GM12878 (cell line): ENCODE measurements around the gene DDIT4. TPM values are rescaled to one million over a fixed set of nuclear protein-coding genes. Genes with fewer than 3 reads are reported as not detected.
A peak's percentile ranks its signal among the peaks of the same experiment; 100 is the strongest.

Experiments
- ATAC-seq: fragments of 200-7000 bp; cut with Tn5 transposase; 3 replicates; pipeline ENCODE4 v1.9.1; 2020; ENCODE audit warnings: mild to moderate bottlenecking, moderate library complexity
- BruUV-seq: library from RNA; stranded (reverse); fragments of 400-500 nt; replicated peaks from 2 replicates; lab custom pipeline; 2021; lab: Mats Ljungman, UMichigan
- CTCF ChIA-PET: fragments of 300-600 bp; sonication (Branson Sonifier 250); formaldehyde crosslinking; extraction: SDS; loops from one replicate; lab custom pipeline; 2021; ENCODE audit warnings: inconsistent platforms; lab: Yijun Ruan, JAX
- POLR2A ChIA-PET: fragments of 350-600 bp; formaldehyde crosslinking; extraction: SDS; loops from one replicate; lab custom pipeline; 2021; ENCODE audit warnings: inconsistent platforms; lab: Charles Lee
- RAD21 ChIA-PET: fragments of 300-600 bp; sonication (Branson Sonifier 250); formaldehyde crosslinking; loops from one replicate; lab custom pipeline; 2023; ENCODE audit warnings: antibody characterized with exemption; ENCODE audit not compliant: unreplicated experiment; lab: Charles Lee
- SMC1A ChIA-PET: fragments of 300-600 bp; sonication (Branson Sonifier 250); formaldehyde crosslinking; loops from one replicate; lab custom pipeline; 2023; ENCODE audit not compliant: unreplicated experiment, uncharacterized antibody; lab: Charles Lee
- DNase-seq: peaks from one replicate; pipeline ENCODE4 v3.0.0-alpha.2; 2011; ENCODE audit warnings: low read depth, low spot score
- FAIRE-seq: peaks from 3 replicates; lab custom pipeline; 2011; peaks lifted over from hg19 to GRCh38; lab: Jason Lieb, UNC
- H2AFZ ChIP-seq: 2 replicates; pipeline ENCODE4 v1.6.0; 2011; ENCODE audit warnings: low read depth, low read length, control low read depth; ENCODE audit not compliant: control insufficient read depth
- H3K27ac ChIP-seq: 2 replicates; pipeline ENCODE4 v1.5.1; 2011; ENCODE audit warnings: control low read depth; ENCODE audit not compliant: control insufficient read depth, insufficient read depth
- H3K27me3 ChIP-seq, 2 experiments: replicated peaks in 1 of 2; 2 replicates each; pipeline versions ENCODE4 v1.6.0 to v1.6.1; 2011; ENCODE audit warnings: low read length in 1 of 2; ENCODE audit not compliant: control insufficient read depth in 2 of 2, insufficient read depth in 2 of 2
- H3K36me3 ChIP-seq, 2 experiments: 2 replicates each; pipeline ENCODE4 v1.5.1; 2011; ENCODE audit warnings: low read length in 1 of 2; ENCODE audit not compliant: control insufficient read depth in 2 of 2, insufficient read depth in 2 of 2
- H3K4me1 ChIP-seq: 2 replicates; pipeline ENCODE4 v1.6.1; 2011; ENCODE audit warnings: mild to moderate bottlenecking, low read length, moderate library complexity, mixed read lengths; ENCODE audit not compliant: control insufficient read depth, insufficient read depth
- H3K4me2 ChIP-seq: 2 replicates; pipeline ENCODE4 v1.6.0; 2011; ENCODE audit warnings: control low read depth; ENCODE audit not compliant: control insufficient read depth, insufficient read depth
- H3K4me3 ChIP-seq: fragments of 200-600 bp; sonication (generic); 2 replicates; pipeline ENCODE4 v1.5.1; 2016
- H3K79me2 ChIP-seq: 2 replicates; pipeline ENCODE4 v1.6.0; 2011; ENCODE audit warnings: low read length; ENCODE audit not compliant: control insufficient read depth, insufficient read depth
- H3K9ac ChIP-seq: 2 replicates; pipeline ENCODE4 v1.8.0; 2011; ENCODE audit warnings: low read length, control low read depth, mixed read lengths; ENCODE audit not compliant: control insufficient read depth, insufficient read depth
- H3K9me3 ChIP-seq: replicated peaks from 3 replicates; pipeline ENCODE4 v1.5.1; 2011; ENCODE audit warnings: mild to moderate bottlenecking, low read length; ENCODE audit not compliant: control insufficient read depth, insufficient read depth
- H4K20me1 ChIP-seq: 2 replicates; pipeline ENCODE4 v1.6.0; 2011; ENCODE audit not compliant: control insufficient read depth, insufficient read depth
- BACH1 ChIP-seq: fragments of 450-650 bp; IDR thresholded peaks from 2 replicates; pipeline ENCODE4 v1.6.1; 2017; ENCODE audit warnings: mild to moderate bottlenecking, borderline replicate concordance
- BCL11A ChIP-seq: IDR thresholded peaks from 2 replicates; pipeline ENCODE4 v1.6.1; 2011; ENCODE audit warnings: low read depth, low read length
- BRCA1 ChIP-seq: IDR thresholded peaks from 2 replicates; pipeline ENCODE4 v1.6.1; 2011; ENCODE audit warnings: low read depth, low read length, improper control_type of control experiment
- CTCF ChIP-seq, 3 experiments: IDR thresholded peaks in 2 of 3; conservative IDR thresholded peaks in 1 of 3; 2 replicates each; pipeline ENCODE4 v1.5.1; 2011; ENCODE audit warnings: low read depth in 3 of 3, low read length in 3 of 3, mild to moderate bottlenecking in 3 of 3, control low read depth in 2 of 3, moderate library complexity in 2 of 3, inconsistent platforms in 1 of 3, mixed read lengths in 1 of 3; ENCODE audit not compliant: control insufficient read depth in 2 of 3, insufficient read depth in 1 of 3; ENCODE audit errors: extremely low read depth in 1 of 3
- EGR1 ChIP-seq, 2 experiments: IDR thresholded peaks; 1 replicate in 1 of 2; 2 replicates in 1 of 2; pipeline ENCODE4 v1.6.1; 2011 to 2012; ENCODE audit warnings: low read depth in 2 of 2, low read length in 2 of 2, borderline replicate concordance in 1 of 2, mild to moderate bottlenecking in 1 of 2, moderate library complexity in 1 of 2
- HDAC2 ChIP-seq: fragments of 200-600 bp; sonication (generic); IDR thresholded peaks from 2 replicates; pipeline ENCODE4 v1.6.1; 2017
- IKZF1 ChIP-seq: fragments of 450-650 bp; conservative IDR thresholded peaks from 2 replicates; pipeline ENCODE4 v1.6.1; 2017; ENCODE audit warnings: antibody characterized with exemption, mild to moderate bottlenecking
- KAT2A ChIP-seq: conservative IDR thresholded peaks from 2 replicates; pipeline ENCODE4 v1.6.1; 2011; ENCODE audit warnings: low read depth, low read length; ENCODE audit not compliant: control insufficient read depth
- NFYB ChIP-seq: IDR thresholded peaks from 2 replicates; pipeline ENCODE4 v1.6.1; 2011; ENCODE audit warnings: low read depth, mild to moderate bottlenecking, low read length, improper control_type of control experiment, moderate library complexity; ENCODE audit not compliant: insufficient read depth
- PBX3 ChIP-seq: IDR thresholded peaks from 2 replicates; pipeline ENCODE4 v1.6.1; 2011; ENCODE audit warnings: mild to moderate bottlenecking, low read depth, low read length, moderate library complexity; ENCODE audit not compliant: insufficient replicate concordance
- SMAD5 ChIP-seq: IDR thresholded peaks from 2 replicates; pipeline ENCODE4 v1.6.1; 2016; ENCODE audit warnings: antibody characterized with exemption, low read depth
- SP1 ChIP-seq: IDR thresholded peaks from one replicate; pipeline ENCODE4 v1.6.1; 2011; ENCODE audit warnings: low read depth, low read length
- ZBTB40 ChIP-seq: fragments of 450-650 bp; IDR thresholded peaks from 2 replicates; pipeline ENCODE4 v1.6.1; 2016; ENCODE audit warnings: mild to moderate bottlenecking, moderate library complexity, borderline replicate concordance
- ZNF274 ChIP-seq: IDR thresholded peaks from one replicate; pipeline ENCODE4 v1.8.0; 2011; ENCODE audit not compliant: insufficient read length, insufficient read depth
- WGBS: methylation state at CpG from one replicate; pipeline ENCODE4 v1.1.6; 2016; ENCODE audit warnings: low lambda C conversion rate; ENCODE audit not compliant: insufficient replicate concordance, insufficient coverage; ENCODE audit errors: missing lambda C conversion rate; 5-methylcytosine and 5-hydroxymethylcytosine counted together
- in situ Hi-C: fragments of 300-500 bp; cut with MboI; formaldehyde crosslinking; loops from 9 replicates; pipeline ENCODE4 v1.14.3; 2018; ENCODE audit warnings: mixed read lengths
- intact Hi-C: fragments of 100-400 bp; cut with micrococcal nuclease; formaldehyde crosslinking; loops from one replicate; pipeline ENCODE4 v1.14.2; 2022; ENCODE audit not compliant: unreplicated experiment
- polyA plus RNA-seq, 11 experiments: library from polyadenylated mRNA; depleted of rRNA in 4 of 11; unstranded in 6 of 11; stranded (reverse) in 5 of 11; fragments of >200 nt; fragmentation: Nextera tagmentation in 4 of 11; fragmentation: Illumina TruSeq in 1 of 11; extraction: Ambion mirVana in 4 of 11; extraction: Trizol in 1 of 11; gene quantifications; 1 replicate in 1 of 11; 2 replicates in 10 of 11; pipeline versions ENCODE4 v1.2.1 to v1.2.3, GENCODE V29; 2011 to 2016; ENCODE audit warnings: inconsistent platforms in 2 of 11, missing spikeins in 2 of 11, low read depth in 1 of 11
- total RNA-seq, 4 experiments: library from RNA; depleted of rRNA in 3 of 4; stranded (reverse); fragments of >200 nt in 3 of 4; fragmentation: Illumina TruSeq in 1 of 4; extraction: Trizol in 1 of 4; gene quantifications; 2 replicates each; pipeline versions ENCODE4 v1.2.1 to v1.2.3, GENCODE V29; 2013 to 2021

The DDIT4 gene
- total and polyA plus RNA-seq, 10 of the 15 experiments (the other 5 are each of a cell fraction or from before 2014, with no cell fraction given), result 2.1 to 277 (median 183) TPM

GRCh38 chr10:72321248-72322029, 47.7 kb downstream of the DDIT4 start:
- Histone ChIP-seq H3K9me3 (no peaks in the 10 kb centered on the region), H3K36me3 (no peaks in the 10 kb centered on the region), H3K4me2 (peak overlapping the region; percentile 56), H3K27me3 (no peaks in the 10 kb centered on the region), H3K4me3 (peak overlapping the region; percentile 43; the same call in 1 of the 2 replicates), H3K79me2 (peaks cover 8% of the 10 kb centered on the region), H3K27ac (peak overlapping the region; percentile 89), H3K9ac (peak overlapping the region; percentile 74), H4K20me1 (no peaks in the 10 kb centered on the region), H3K4me1 (peaks cover 59% of the 10 kb centered on the region), H2AFZ (no peak overlapping the region)
- RAD21 ChIA-PET, result interaction anchor here (0.9 to 8.4 kb wide), 16 partner anchors 8 to 188 kb away, joined by 3 to 137 read pairs (median 13); partner anchors contain the start of genes ANAPC16, ASCC1 and DDIT4
- 47% methylated on average over 13 of the region's 13 CpGs for WGBS
- intact Hi-C loops (loop anchor here (2.0 kb wide), 1 partner anchor 61 kb away; no protein-coding TSS in a partner anchor), in situ Hi-C loops (no loop called here)
- FAIRE-seq (no peak), ATAC-seq (no peak), DNase-seq (no peak)
- CTCF ChIA-PET, result interaction anchor here (1.0 to 7.4 kb wide), 17 partner anchors 8 to 273 kb away, joined by 3 to 59 read pairs (median 4); partner anchors contain the start of gene DDIT4
- POLR2A ChIA-PET, result interaction anchor here (0.7 to 6.6 kb wide), 25 partner anchors 8 to 105 kb away, joined by 3 to 120 read pairs (median 5); partner anchors contain the start of genes ANAPC16, ASCC1 and DDIT4
- SMC1A ChIA-PET, result interaction anchor here (0.8 to 7.4 kb wide), 17 partner anchors 8 to 273 kb away, joined by 3 to 103 read pairs (median 11); partner anchors contain the start of gene DDIT4
- TSS peak; percentile 83 for BruUV-seq
- TF ChIP-seq HDAC2, result no peak
- no peak for TF ChIP-seq CTCF (IDR thresholded peaks at IDR 0.05 in 2 of 3, conservative IDR thresholded peaks at IDR 0.05 in 1 of 3; ENCODE audit: control insufficient read depth in 2 of 3, extremely low read depth in 1 of 3, insufficient read depth in 1 of 3, low read depth in 3 of 3, low read length in 3 of 3)
- 0 out of 2 replicates have a peak, but pooled peaks have one; percentile 19 for TF ChIP-seq BACH1
- no peak for TF ChIP-seq BCL11A
- no peak for TF ChIP-seq EGR1 (IDR thresholded peaks at IDR 0.05; ENCODE audit: borderline replicate concordance in 1 of 2, low read depth in 2 of 2, low read length in 2 of 2)
- TF ChIP-seq KAT2A, result no peak
- TF ChIP-seq IKZF1, result no peak
- peak; percentile 39 for TF ChIP-seq PBX3
- TF ChIP-seq NFYB, result no peak
- no peak for TF ChIP-seq SMAD5
- TF ChIP-seq BRCA1, result no peak
- no peak for TF ChIP-seq SP1
- TF ChIP-seq ZBTB40, result no peak
- no peak for TF ChIP-seq ZNF274
